Measurements from ENCODE around the gene JDP2. TPM values are rescaled to one million over a fixed set of nuclear protein-coding genes. Genes with fewer than 3 reads are reported as not detected.

Gene JDP2
- polyA plus RNA-seq, 1 of the 3 experiments (the other 2 are of a cell fraction): 22.3 TPM

DNA sequence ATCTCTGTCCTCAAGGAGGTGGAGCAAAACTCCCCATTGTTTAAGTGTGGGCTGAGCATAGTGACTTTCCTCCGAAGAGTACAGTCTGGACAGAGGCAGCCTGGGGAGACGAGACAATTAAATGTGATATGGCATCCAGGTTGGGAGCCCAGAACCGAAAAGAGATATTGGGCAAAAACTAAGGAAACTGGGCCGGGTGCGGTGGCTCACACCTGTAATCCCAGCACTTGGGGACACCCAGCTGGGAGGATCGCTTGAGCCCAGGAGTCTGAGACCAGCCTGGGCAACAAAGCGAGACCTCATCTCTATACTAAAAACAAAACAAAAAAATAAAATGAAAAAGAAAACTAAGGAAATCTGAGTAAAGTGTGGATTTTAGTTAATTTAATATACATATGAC, 35.9 kb upstream of the JDP2 start:
- H3K27me3 ChIP-seq (ENCODE audit: insufficient read depth): peaks cover 7% of the 10 kb centered on the region; the same call in 1 of the 2 replicates
- WGBS (ENCODE audit: low lambda C conversion rate): 73% methylated on average over 7 of the region's 7 CpGs
- CTCF ChIA-PET: no interaction called here
- H3F3A ChIP-seq (replicated peaks; ENCODE audit: insufficient read depth): no peaks in the 10 kb centered on the region
- no peak overlapping the region for H3K4me3 ChIP-seq (ENCODE audit: low read depth in 2 of 2, low read length in 1 of 2)
- DNase-seq: no peak
- H4K20me1 ChIP-seq (ENCODE audit: insufficient read depth): no peaks in the 10 kb centered on the region
- H3K9me2 ChIP-seq: no peaks in the 10 kb centered on the region
- no peak overlapping the region for H3K4me2 ChIP-seq
- H3K79me2 ChIP-seq (ENCODE audit: insufficient read depth): no peaks in the 10 kb centered on the region
- H3K4me1 ChIP-seq (ENCODE audit: control insufficient read depth in 1 of 2, insufficient read depth in 2 of 2, low read depth in 1 of 2, low read length in 1 of 2): peaks cover 0 to 9% of the 10 kb centered on the region in 2 experiments; a peak in 1 of 4 replicates
- no peak overlapping the region for H2AFZ ChIP-seq (ENCODE audit: low read depth)
- H3K36me3 ChIP-seq (replicated peaks in 1 of 2; ENCODE audit: control insufficient read depth in 1 of 2, insufficient read depth in 2 of 2, low read length in 1 of 2): no peaks in the 10 kb centered on the region
- H3K9me3 ChIP-seq: no peaks in the 10 kb centered on the region
- H3K9ac ChIP-seq: no peak overlapping the region
- POLR2A ChIA-PET: no interaction called here
- TF ChIP-seq RCOR1 (IDR thresholded peaks at IDR 0.05; ENCODE audit: low read length) (no peak), FOXM1 (IDR thresholded peaks at IDR 0.05; ENCODE audit: low read depth) (no peak), SIN3A (IDR thresholded peaks at IDR 0.05; ENCODE audit: borderline replicate concordance, low read depth, low read length) (no peak), RFX5 (IDR thresholded peaks at IDR 0.05; ENCODE audit: low read length) (no peak), TAF1 (IDR thresholded peaks at IDR 0.05; ENCODE audit: borderline replicate concordance, low read depth, low read length) (no peak), YY1 (IDR thresholded peaks at IDR 0.05; ENCODE audit: low read depth) (no peak)
- TF ChIP-seq, protein P1, sequence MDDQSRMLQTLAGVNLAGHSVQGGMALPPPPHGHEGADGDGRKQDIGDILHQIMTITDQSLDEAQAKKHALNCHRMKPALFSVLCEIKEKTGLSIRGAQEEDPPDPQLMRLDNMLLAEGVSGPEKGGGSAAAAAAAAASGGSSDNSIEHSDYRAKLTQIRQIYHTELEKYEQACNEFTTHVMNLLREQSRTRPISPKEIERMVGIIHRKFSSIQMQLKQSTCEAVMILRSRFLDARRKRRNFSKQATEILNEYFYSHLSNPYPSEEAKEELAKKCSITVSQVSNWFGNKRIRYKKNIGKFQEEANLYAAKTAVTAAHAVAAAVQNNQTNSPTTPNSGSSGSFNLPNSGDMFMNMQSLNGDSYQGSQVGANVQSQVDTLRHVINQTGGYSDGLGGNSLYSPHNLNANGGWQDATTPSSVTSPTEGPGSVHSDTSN (IDR thresholded peaks at IDR 0.05): no peak
- TF ChIP-seq, protein P2, sequence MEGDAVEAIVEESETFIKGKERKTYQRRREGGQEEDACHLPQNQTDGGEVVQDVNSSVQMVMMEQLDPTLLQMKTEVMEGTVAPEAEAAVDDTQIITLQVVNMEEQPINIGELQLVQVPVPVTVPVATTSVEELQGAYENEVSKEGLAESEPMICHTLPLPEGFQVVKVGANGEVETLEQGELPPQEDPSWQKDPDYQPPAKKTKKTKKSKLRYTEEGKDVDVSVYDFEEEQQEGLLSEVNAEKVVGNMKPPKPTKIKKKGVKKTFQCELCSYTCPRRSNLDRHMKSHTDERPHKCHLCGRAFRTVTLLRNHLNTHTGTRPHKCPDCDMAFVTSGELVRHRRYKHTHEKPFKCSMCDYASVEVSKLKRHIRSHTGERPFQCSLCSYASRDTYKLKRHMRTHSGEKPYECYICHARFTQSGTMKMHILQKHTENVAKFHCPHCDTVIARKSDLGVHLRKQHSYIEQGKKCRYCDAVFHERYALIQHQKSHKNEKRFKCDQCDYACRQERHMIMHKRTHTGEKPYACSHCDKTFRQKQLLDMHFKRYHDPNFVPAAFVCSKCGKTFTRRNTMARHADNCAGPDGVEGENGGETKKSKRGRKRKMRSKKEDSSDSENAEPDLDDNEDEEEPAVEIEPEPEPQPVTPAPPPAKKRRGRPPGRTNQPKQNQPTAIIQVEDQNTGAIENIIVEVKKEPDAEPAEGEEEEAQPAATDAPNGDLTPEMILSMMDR (IDR thresholded peaks at IDR 0.05): no peak
- no peak overlapping the region for H3K27ac ChIP-seq (ENCODE audit: low read depth in 2 of 2, low read length in 1 of 2)

DNA sequence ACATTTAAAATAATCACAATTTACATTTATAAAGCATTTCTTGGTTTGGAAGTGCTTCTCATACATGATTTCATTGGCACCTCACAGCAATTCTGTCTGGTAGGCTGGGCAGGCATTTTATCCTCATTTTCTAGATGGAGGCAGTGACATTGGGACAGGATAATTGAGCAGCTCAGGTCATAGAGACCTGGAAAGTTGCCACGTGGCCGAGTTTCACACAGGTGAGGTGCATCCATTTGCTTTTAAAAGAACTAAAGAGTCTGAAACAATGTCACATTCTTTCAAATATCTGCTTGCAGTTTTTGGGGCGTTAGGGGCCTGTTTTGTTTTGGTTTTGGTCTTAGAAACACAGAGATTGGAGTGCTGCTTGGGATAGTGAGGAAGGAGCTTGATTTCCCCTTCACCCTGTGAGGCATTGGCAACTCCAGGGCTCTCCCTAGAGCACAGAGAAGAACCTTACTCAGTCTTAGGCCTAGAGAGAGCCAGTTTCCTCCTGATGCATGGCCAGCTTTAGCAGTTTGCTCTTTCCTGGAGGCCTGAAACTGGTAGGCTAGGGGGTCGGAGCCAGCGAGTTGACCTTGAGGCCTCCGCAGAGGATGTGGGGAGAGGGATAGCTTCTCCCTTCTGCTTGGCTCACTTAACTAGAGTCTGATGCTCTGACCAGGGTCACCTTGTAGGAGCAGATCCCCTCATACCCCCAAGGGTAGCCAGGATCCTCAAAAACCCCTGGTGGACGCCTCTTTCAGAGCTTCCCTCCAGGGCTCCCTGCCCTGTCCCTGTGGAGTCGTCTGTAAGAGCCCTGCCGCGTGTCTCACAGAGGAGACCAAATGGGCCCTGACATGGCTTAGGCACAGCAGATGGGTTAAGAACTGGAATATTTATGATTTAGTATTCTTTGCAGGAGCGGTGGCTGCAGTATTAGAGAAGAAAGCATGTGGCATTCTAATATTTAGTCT, 34.9 kb upstream of the JDP2 start:
- H3K4me2 ChIP-seq: no peak overlapping the region
- H3K27me3 ChIP-seq (ENCODE audit: insufficient read depth): peaks cover 7% of the 10 kb centered on the region; the same call in 1 of the 2 replicates
- no peaks in the 10 kb centered on the region for H3K36me3 ChIP-seq (replicated peaks in 1 of 2; ENCODE audit: control insufficient read depth in 1 of 2, insufficient read depth in 2 of 2, low read length in 1 of 2)
- no peak overlapping the region for H3K4me3 ChIP-seq (ENCODE audit: low read depth in 2 of 2, low read length in 1 of 2)
- H3K9ac ChIP-seq: no peak overlapping the region
- peaks cover 0 to 9% of the 10 kb centered on the region in 2 experiments; a peak in 1 of 4 replicates for H3K4me1 ChIP-seq (ENCODE audit: control insufficient read depth in 1 of 2, insufficient read depth in 2 of 2, low read depth in 1 of 2, low read length in 1 of 2)
- H3K27ac ChIP-seq (ENCODE audit: low read depth in 2 of 2, low read length in 1 of 2): no peak overlapping the region
- POLR2A ChIA-PET: no interaction called here
- no peaks in the 10 kb centered on the region for H3K9me2 ChIP-seq
- CTCF ChIA-PET: interaction anchor here (0.6 to 1.2 kb wide), 3 partner anchors 12 to 85 kb away, joined by 3 to 6 read pairs (median 4); no protein-coding TSS in a partner anchor
- H3K9me3 ChIP-seq: no peaks in the 10 kb centered on the region
- no peak for DNase-seq
- no peak overlapping the region for H2AFZ ChIP-seq (ENCODE audit: low read depth)
- H3F3A ChIP-seq (replicated peaks; ENCODE audit: insufficient read depth): no peaks in the 10 kb centered on the region
- WGBS (ENCODE audit: low lambda C conversion rate): 49% methylated on average over 8 of the region's 11 CpGs
- no peaks in the 10 kb centered on the region for H4K20me1 ChIP-seq (ENCODE audit: insufficient read depth)
- H3K79me2 ChIP-seq (ENCODE audit: insufficient read depth): no peaks in the 10 kb centered on the region
- TF ChIP-seq FOSL2 (IDR thresholded peaks at IDR 0.05; ENCODE audit: borderline replicate concordance, low read depth) (no peak), SMC3 (IDR thresholded peaks at IDR 0.05; ENCODE audit: low read depth, low read length) (no peak), TAF1 (IDR thresholded peaks at IDR 0.05; ENCODE audit: borderline replicate concordance, low read depth, low read length) (no peak), RXRA (IDR thresholded peaks at IDR 0.05; ENCODE audit: borderline replicate concordance, low read depth) (no peak), EZH2phosphoT487 (IDR thresholded peaks at IDR 0.05; ENCODE audit: borderline replicate concordance, low read depth) (no peak), POLR2AphosphoS5 (IDR thresholded peaks at IDR 0.05; ENCODE audit: low read depth, low read length) (no peak), MEF2A (IDR thresholded peaks at IDR 0.05; ENCODE audit: borderline replicate concordance, low read depth) (no peak), TEAD4 (IDR thresholded peaks at IDR 0.05; ENCODE audit: borderline replicate concordance, insufficient read depth) (no peak), YY1 (IDR thresholded peaks at IDR 0.05; ENCODE audit: low read depth) (no peak)
- TF ChIP-seq, protein P3, sequence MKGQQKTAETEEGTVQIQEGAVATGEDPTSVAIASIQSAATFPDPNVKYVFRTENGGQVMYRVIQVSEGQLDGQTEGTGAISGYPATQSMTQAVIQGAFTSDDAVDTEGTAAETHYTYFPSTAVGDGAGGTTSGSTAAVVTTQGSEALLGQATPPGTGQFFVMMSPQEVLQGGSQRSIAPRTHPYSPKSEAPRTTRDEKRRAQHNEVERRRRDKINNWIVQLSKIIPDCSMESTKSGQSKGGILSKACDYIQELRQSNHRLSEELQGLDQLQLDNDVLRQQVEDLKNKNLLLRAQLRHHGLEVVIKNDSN (IDR thresholded peaks at IDR 0.05; ENCODE audit: borderline replicate concordance, low read depth): no peak
- TF ChIP-seq, protein P4, sequence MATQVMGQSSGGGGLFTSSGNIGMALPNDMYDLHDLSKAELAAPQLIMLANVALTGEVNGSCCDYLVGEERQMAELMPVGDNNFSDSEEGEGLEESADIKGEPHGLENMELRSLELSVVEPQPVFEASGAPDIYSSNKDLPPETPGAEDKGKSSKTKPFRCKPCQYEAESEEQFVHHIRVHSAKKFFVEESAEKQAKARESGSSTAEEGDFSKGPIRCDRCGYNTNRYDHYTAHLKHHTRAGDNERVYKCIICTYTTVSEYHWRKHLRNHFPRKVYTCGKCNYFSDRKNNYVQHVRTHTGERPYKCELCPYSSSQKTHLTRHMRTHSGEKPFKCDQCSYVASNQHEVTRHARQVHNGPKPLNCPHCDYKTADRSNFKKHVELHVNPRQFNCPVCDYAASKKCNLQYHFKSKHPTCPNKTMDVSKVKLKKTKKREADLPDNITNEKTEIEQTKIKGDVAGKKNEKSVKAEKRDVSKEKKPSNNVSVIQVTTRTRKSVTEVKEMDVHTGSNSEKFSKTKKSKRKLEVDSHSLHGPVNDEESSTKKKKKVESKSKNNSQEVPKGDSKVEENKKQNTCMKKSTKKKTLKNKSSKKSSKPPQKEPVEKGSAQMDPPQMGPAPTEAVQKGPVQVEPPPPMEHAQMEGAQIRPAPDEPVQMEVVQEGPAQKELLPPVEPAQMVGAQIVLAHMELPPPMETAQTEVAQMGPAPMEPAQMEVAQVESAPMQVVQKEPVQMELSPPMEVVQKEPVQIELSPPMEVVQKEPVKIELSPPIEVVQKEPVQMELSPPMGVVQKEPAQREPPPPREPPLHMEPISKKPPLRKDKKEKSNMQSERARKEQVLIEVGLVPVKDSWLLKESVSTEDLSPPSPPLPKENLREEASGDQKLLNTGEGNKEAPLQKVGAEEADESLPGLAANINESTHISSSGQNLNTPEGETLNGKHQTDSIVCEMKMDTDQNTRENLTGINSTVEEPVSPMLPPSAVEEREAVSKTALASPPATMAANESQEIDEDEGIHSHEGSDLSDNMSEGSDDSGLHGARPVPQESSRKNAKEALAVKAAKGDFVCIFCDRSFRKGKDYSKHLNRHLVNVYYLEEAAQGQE (IDR thresholded peaks at IDR 0.05; ENCODE audit: low read depth, low read length): no peak

All from SK-N-SH (cell line).